SJCRH30 (cell line): ENCODE data around the gene PLA2R1. TPM values are rescaled to one million over a fixed set of nuclear protein-coding genes. Genes with fewer than 3 reads are reported as not detected.

Experiments
- DNase-seq, 2 experiments: peaks; one replicate each; pipeline ENCODE4 v3.0.0-alpha.2; 2015 to 2020
- H3K27ac ChIP-seq: fragments of 250-450 bp; sonication (Bioruptor Pico); 2 replicates; pipeline ENCODE4 v1.5.1; 2020; ENCODE audit warnings: mild to moderate bottlenecking, moderate library complexity
- H3K27me3 ChIP-seq: fragments of 250-450 bp; sonication (Bioruptor Pico); 2 replicates; pipeline ENCODE4 v1.5.1; 2020; ENCODE audit warnings: mild to moderate bottlenecking, moderate library complexity
- H3K36me3 ChIP-seq: fragments of 250-450 bp; sonication (Bioruptor Pico); 2 replicates; pipeline ENCODE4 v1.5.1; 2020; ENCODE audit warnings: mild to moderate bottlenecking, moderate library complexity
- H3K4me1 ChIP-seq: fragments of 250-450 bp; sonication (Bioruptor Pico); 2 replicates; pipeline ENCODE4 v1.5.1; 2020; ENCODE audit warnings: mild to moderate bottlenecking, moderate library complexity
- H3K4me3 ChIP-seq: fragments of 250-450 bp; sonication (Bioruptor Pico); 2 replicates; pipeline ENCODE4 v1.5.1; 2020; ENCODE audit warnings: mild to moderate bottlenecking, moderate library complexity
- H3K9me3 ChIP-seq: fragments of 250-450 bp; sonication (Bioruptor Pico); replicated peaks from 2 replicates; pipeline ENCODE4 v1.5.1; 2020; ENCODE audit warnings: mild to moderate bottlenecking, moderate library complexity
- total RNA-seq: library from RNA; depleted of rRNA; stranded (reverse); fragments of >200 nt; shearing (Covaris generic); gene quantifications from 2 replicates; pipeline ENCODE4 v1.2.3, GENCODE V29; 2014; rRNA removed

Gene PLA2R1
- not detected in 2 replicates for total RNA-seq

GRCh38 chr2:160062292-160063005 lies at the start of gene PLA2R1:
PLA2R1 (minus strand) TSS chr2:160062615; CDS start chr2:160062403, 212 bp downstream.
- Histone ChIP-seq H3K4me3 (no peak within 1 kb of the TSS), H3K27ac (no peak within 1 kb of the TSS), H3K4me1 (no peaks in the 10 kb centered on the region), H3K27me3 (no peaks in the 10 kb centered on the region), H3K36me3 (no peaks in the 10 kb centered on the region), H3K9me3 (no peaks in the 10 kb centered on the region)
- DNase-seq = no peak

- Histone ChIP-seq H3K9me3 (peaks cover 6% of the 10 kb centered on the region; the same call in 1 of the 2 replicates), H3K27me3 (no peaks in the 10 kb centered on the region), H3K27ac (no peak overlapping the region), H3K4me3 (no peak overlapping the region), H3K4me1 (no peaks in the 10 kb centered on the region), H3K36me3 (peaks cover 2% of the 10 kb centered on the region; the same call in 1 of the 2 replicates)
- no peak for DNase-seq
These were observed 48.3 kb upstream of the PLA2R1 start for GRCh38 chr2:160110674-160111239.

- Histone ChIP-seq H3K27ac (no peak overlapping the region), H3K4me1 (no peaks in the 10 kb centered on the region)
- DNase-seq = peak; percentile 73 to 90
These were observed 47.7 kb upstream of the PLA2R1 start for GRCh38 chr2:160109939-160110673.

GRCh38 chr2:160109243-160109642 lies 46.8 kb upstream of the PLA2R1 start:
- H3K4me1 ChIP-seq = no peaks in the 10 kb centered on the region
- DNase-seq = no peak
- H3K36me3 ChIP-seq = peaks cover 2% of the 10 kb centered on the region; the same call in 1 of the 2 replicates
- no peak overlapping the region for H3K4me3 ChIP-seq
- no peak overlapping the region for H3K27ac ChIP-seq
- no peaks in the 10 kb centered on the region for H3K27me3 ChIP-seq
- peaks cover 6% of the 10 kb centered on the region; the same call in 1 of the 2 replicates for H3K9me3 ChIP-seq

More at GRCh38 chr2:160109939-160110673, 47.7 kb upstream of the PLA2R1 start:
- H3K36me3 ChIP-seq = peaks cover 2% of the 10 kb centered on the region; the same call in 1 of the 2 replicates
- no peak overlapping the region for H3K4me3 ChIP-seq
- H3K9me3 ChIP-seq = peaks cover 6% of the 10 kb centered on the region; the same call in 1 of the 2 replicates
- no peaks in the 10 kb centered on the region for H3K27me3 ChIP-seq

GRCh38 chr2:160108646-160109045 lies 46.2 kb upstream of the PLA2R1 start:
- Histone ChIP-seq H3K36me3 (0 out of 2 replicates have a peak, but pooled peaks cover 2% of the 10 kb centered on the region), H3K27ac (no peak overlapping the region), H3K9me3 (peaks cover 2% of the 10 kb centered on the region; the same call in 1 of the 2 replicates), H3K27me3 (no peaks in the 10 kb centered on the region), H3K4me3 (no peak overlapping the region), H3K4me1 (no peaks in the 10 kb centered on the region)
- DNase-seq = no peak

- Histone ChIP-seq H3K27me3 (no peaks in the 10 kb centered on the region), H3K36me3 (0 out of 2 replicates have a peak, but pooled peaks cover 2% of the 10 kb centered on the region), H3K4me3 (no peak overlapping the region), H3K27ac (no peak overlapping the region), H3K4me1 (no peaks in the 10 kb centered on the region), H3K9me3 (no peaks in the 10 kb centered on the region)
- no peak for DNase-seq
These were observed 43.0 kb upstream of the PLA2R1 start for GRCh38 chr2:160105366-160105765.

- Histone ChIP-seq H3K36me3 (no peaks in the 10 kb centered on the region), H3K4me3 (no peak overlapping the region), H3K27me3 (no peaks in the 10 kb centered on the region), H3K9me3 (no peaks in the 10 kb centered on the region), H3K27ac (no peak overlapping the region), H3K4me1 (no peaks in the 10 kb centered on the region)
- DNase-seq = no peak
These were observed 41.7 kb upstream of the PLA2R1 start for GRCh38 chr2:160104115-160104514.

GRCh38 chr2:160097326-160097725 lies 34.9 kb upstream of the PLA2R1 start:
- H3K36me3 ChIP-seq = no peaks in the 10 kb centered on the region
- peaks cover 7% of the 10 kb centered on the region; the same call in 1 of the 2 replicates for H3K9me3 ChIP-seq
- DNase-seq = no peak
- H3K27me3 ChIP-seq = no peaks in the 10 kb centered on the region
- no peaks in the 10 kb centered on the region for H3K4me1 ChIP-seq
- H3K4me3 ChIP-seq = no peak overlapping the region
- no peak overlapping the region for H3K27ac ChIP-seq

GRCh38 chr2:160096409-160096808 lies 34.0 kb upstream of the PLA2R1 start:
- H3K27me3 ChIP-seq = no peaks in the 10 kb centered on the region
- H3K27ac ChIP-seq = no peak overlapping the region
- H3K9me3 ChIP-seq = peaks cover 7% of the 10 kb centered on the region; the same call in 1 of the 2 replicates
- no peaks in the 10 kb centered on the region for H3K4me1 ChIP-seq
- H3K4me3 ChIP-seq = no peak overlapping the region
- no peak for DNase-seq
- H3K36me3 ChIP-seq = no peaks in the 10 kb centered on the region

- DNase-seq = no peak
- H3K36me3 ChIP-seq = no peaks in the 10 kb centered on the region
- peaks cover 20% of the 10 kb centered on the region for H3K9me3 ChIP-seq
- H3K4me1 ChIP-seq = no peaks in the 10 kb centered on the region
- H3K27me3 ChIP-seq = no peaks in the 10 kb centered on the region
- no peak overlapping the region for H3K27ac ChIP-seq
- H3K4me3 ChIP-seq = no peak overlapping the region
These were observed 30.0 kb upstream of the PLA2R1 start for GRCh38 chr2:160092445-160092844.

- H3K4me3 ChIP-seq = no peak overlapping the region
- H3K4me1 ChIP-seq = no peaks in the 10 kb centered on the region
- H3K9me3 ChIP-seq = peaks cover 20% of the 10 kb centered on the region
- no peaks in the 10 kb centered on the region for H3K27me3 ChIP-seq
- no peak for DNase-seq
- no peaks in the 10 kb centered on the region for H3K36me3 ChIP-seq
- H3K27ac ChIP-seq = no peak overlapping the region
These were observed 29.0 kb upstream of the PLA2R1 start for GRCh38 chr2:160091381-160091780.

- H3K36me3 ChIP-seq = no peaks in the 10 kb centered on the region
- no peaks in the 10 kb centered on the region for H3K27me3 ChIP-seq
- H3K27ac ChIP-seq = no peak overlapping the region
- H3K4me1 ChIP-seq = no peaks in the 10 kb centered on the region
- no peak overlapping the region for H3K4me3 ChIP-seq
- peaks cover 13% of the 10 kb centered on the region for H3K9me3 ChIP-seq
- DNase-seq = peak; percentile 19 to 76
These were observed 25.7 kb upstream of the PLA2R1 start for GRCh38 chr2:160087854-160088745.

- Histone ChIP-seq H3K9me3 (peaks cover 13% of the 10 kb centered on the region; the same call in 1 of the 2 replicates), H3K27ac (no peak overlapping the region), H3K27me3 (no peaks in the 10 kb centered on the region), H3K4me3 (no peak overlapping the region), H3K36me3 (no peaks in the 10 kb centered on the region), H3K4me1 (no peaks in the 10 kb centered on the region; the same call in 1 of the 2 replicates)
- peak in 1 of 2 experiments; percentile 56 for DNase-seq
These were observed 23.2 kb upstream of the PLA2R1 start for GRCh38 chr2:160085662-160086061.
